OCI-LY7 (cell line): Measurements from ENCODE around the gene PIRT.

Source experiments
- EZH2phosphoT487 ChIP-seq: fragments of 200-600 bp; sonication (generic); IDR thresholded peaks from 2 replicates; pipeline ENCODE4 v1.6.1; 2018; ENCODE audit warnings: low read depth, borderline replicate concordance, mild to moderate bottlenecking, mixed run types, antibody characterized with exemption, low read length, moderate library complexity, mixed read lengths
- TF ChIP-seq, protein P1 (sequence below): fragments of 200-600 bp; sonication (generic); conservative IDR thresholded peaks from 2 replicates; pipeline ENCODE4 v1.5.1; 2014; ENCODE audit warnings: mild to moderate bottlenecking, antibody characterized with exemption, low read length, moderate library complexity, mixed read lengths

- TF ChIP-seq, protein P1, sequence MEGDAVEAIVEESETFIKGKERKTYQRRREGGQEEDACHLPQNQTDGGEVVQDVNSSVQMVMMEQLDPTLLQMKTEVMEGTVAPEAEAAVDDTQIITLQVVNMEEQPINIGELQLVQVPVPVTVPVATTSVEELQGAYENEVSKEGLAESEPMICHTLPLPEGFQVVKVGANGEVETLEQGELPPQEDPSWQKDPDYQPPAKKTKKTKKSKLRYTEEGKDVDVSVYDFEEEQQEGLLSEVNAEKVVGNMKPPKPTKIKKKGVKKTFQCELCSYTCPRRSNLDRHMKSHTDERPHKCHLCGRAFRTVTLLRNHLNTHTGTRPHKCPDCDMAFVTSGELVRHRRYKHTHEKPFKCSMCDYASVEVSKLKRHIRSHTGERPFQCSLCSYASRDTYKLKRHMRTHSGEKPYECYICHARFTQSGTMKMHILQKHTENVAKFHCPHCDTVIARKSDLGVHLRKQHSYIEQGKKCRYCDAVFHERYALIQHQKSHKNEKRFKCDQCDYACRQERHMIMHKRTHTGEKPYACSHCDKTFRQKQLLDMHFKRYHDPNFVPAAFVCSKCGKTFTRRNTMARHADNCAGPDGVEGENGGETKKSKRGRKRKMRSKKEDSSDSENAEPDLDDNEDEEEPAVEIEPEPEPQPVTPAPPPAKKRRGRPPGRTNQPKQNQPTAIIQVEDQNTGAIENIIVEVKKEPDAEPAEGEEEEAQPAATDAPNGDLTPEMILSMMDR, result no peak
- no peak for TF ChIP-seq EZH2phosphoT487
Measured at GRCh38 chr17:10773391-10773790, 64.5 kb downstream of the PIRT start.
